Measurements from ENCODE around the gene LRRC4C. TPM values are rescaled to one million over a fixed set of nuclear protein-coding genes. Genes with fewer than 3 reads are reported as not detected.
"Not testable (repeated sequence)": the region's sequence is repeated elsewhere in the genome, so short reads cannot be mapped to it uniquely, and the experiment has no call there.

Gene LRRC4C
- total RNA-seq, 2 experiments from 2014 or later, result not detected

GRCh38 chr11:40573254-40573891 is 886.1 kb downstream of the LRRC4C start:
- DNase-seq (no peak), ATAC-seq (ENCODE audit: low read depth) (no peak)
- Mint-ChIP-seq H3K4me1 (no peaks in the 10 kb centered on the region), H3K27me3 (no peaks in the 10 kb centered on the region), H3K27ac (no peak overlapping the region), H3K9me3 (peaks cover 10% of the 10 kb centered on the region), H3K4me3 (no peak overlapping the region), H3K36me3 (no peaks in the 10 kb centered on the region)
- POLR2A ChIA-PET, result no interaction called here

- no peak overlapping the region for H3K4me3 Mint-ChIP-seq
- no peaks in the 10 kb centered on the region for H3K27me3 Mint-ChIP-seq
- H3K4me1 Mint-ChIP-seq, result no peaks in the 10 kb centered on the region
- POLR2A ChIA-PET, result no interaction called here
- H3K36me3 Mint-ChIP-seq, result no peaks in the 10 kb centered on the region
- H3K27ac Mint-ChIP-seq, result no peak overlapping the region
- no peak for ATAC-seq (ENCODE audit: low read depth)
- no peak for DNase-seq
- peaks cover 4% of the 10 kb centered on the region for H3K9me3 Mint-ChIP-seq
Measured at GRCh38 chr11:40569947-40570531, 889.4 kb downstream of the LRRC4C start.

- Mint-ChIP-seq H3K4me1 (no peaks in the 10 kb centered on the region), H3K9me3 (no peaks in the 10 kb centered on the region), H3K27ac (no peak overlapping the region), H3K4me3 (no peak overlapping the region), H3K36me3 (no peaks in the 10 kb centered on the region), H3K27me3 (no peaks in the 10 kb centered on the region)
- ATAC-seq (ENCODE audit: low read depth) (no peak), DNase-seq (no peak)
- POLR2A ChIA-PET, result no interaction called here
Measured at GRCh38 chr11:40567392-40567791, 892.1 kb downstream of the LRRC4C start.

GRCh38 chr11:40544162-40544561 is 915.3 kb downstream of the LRRC4C start:
- no peak for ATAC-seq (ENCODE audit: low read depth)
- POLR2A ChIA-PET, result no interaction called here
- no peaks in the 10 kb centered on the region for H3K4me1 Mint-ChIP-seq

GRCh38 chr11:40542821-40543220 is 916.6 kb downstream of the LRRC4C start:
- Mint-ChIP-seq H3K27me3 (no peaks in the 10 kb centered on the region), H3K4me1 (no peaks in the 10 kb centered on the region), H3K4me3 (no peak overlapping the region), H3K36me3 (no peaks in the 10 kb centered on the region), H3K27ac (no peak overlapping the region), H3K9me3 (peaks cover 4% of the 10 kb centered on the region)
- POLR2A ChIA-PET, result no interaction called here
- ATAC-seq (ENCODE audit: low read depth) (no peak), DNase-seq (no peak)

More at GRCh38 chr11:40544162-40544561, 915.3 kb downstream of the LRRC4C start:
- peaks cover 6% of the 10 kb centered on the region for H3K9me3 Mint-ChIP-seq
- no peak overlapping the region for H3K27ac Mint-ChIP-seq
- no peak for DNase-seq
- no peaks in the 10 kb centered on the region for H3K27me3 Mint-ChIP-seq
- H3K4me3 Mint-ChIP-seq, result no peak overlapping the region
- H3K36me3 Mint-ChIP-seq, result no peaks in the 10 kb centered on the region

GRCh38 chr11:40537734-40538133 is 921.7 kb downstream of the LRRC4C start:
- H3K27me3 Mint-ChIP-seq, result no peaks in the 10 kb centered on the region
- H3K4me1 Mint-ChIP-seq, result no peaks in the 10 kb centered on the region
- H3K4me3 Mint-ChIP-seq, result no peak overlapping the region
- DNase-seq, result no peak
- no peak for ATAC-seq (ENCODE audit: low read depth)
- H3K36me3 Mint-ChIP-seq, result no peaks in the 10 kb centered on the region
- POLR2A ChIA-PET, result no interaction called here
- no peak overlapping the region for H3K27ac Mint-ChIP-seq
- peaks cover 6% of the 10 kb centered on the region for H3K9me3 Mint-ChIP-seq

GRCh38 chr11:40522080-40522479 is 937.4 kb downstream of the LRRC4C start:
- POLR2A ChIA-PET; H3K27ac Mint-ChIP-seq; ATAC-seq (ENCODE audit: low read depth); H3K4me3 Mint-ChIP-seq; DNase-seq; H3K9me3 Mint-ChIP-seq; H3K4me1 Mint-ChIP-seq; H3K36me3 Mint-ChIP-seq; H3K27me3 Mint-ChIP-seq: not testable (repeated sequence)

GRCh38 chr11:40517122-40517521 is 942.3 kb downstream of the LRRC4C start:
- no peak overlapping the region for H3K4me3 Mint-ChIP-seq
- no peak for DNase-seq
- H3K36me3 Mint-ChIP-seq, result no peaks in the 10 kb centered on the region
- H3K27me3 Mint-ChIP-seq, result no peaks in the 10 kb centered on the region
- peaks cover 8% of the 10 kb centered on the region for H3K9me3 Mint-ChIP-seq
- POLR2A ChIA-PET, result no interaction called here
- no peaks in the 10 kb centered on the region for H3K4me1 Mint-ChIP-seq
- no peak for ATAC-seq (ENCODE audit: low read depth)
- H3K27ac Mint-ChIP-seq, result no peak overlapping the region

GRCh38 chr11:40514124-40514523 is 945.3 kb downstream of the LRRC4C start:
- H3K27ac Mint-ChIP-seq, result no peak overlapping the region
- H3K27me3 Mint-ChIP-seq, result no peaks in the 10 kb centered on the region
- H3K9me3 Mint-ChIP-seq, result peaks cover 7% of the 10 kb centered on the region
- no peaks in the 10 kb centered on the region for H3K36me3 Mint-ChIP-seq
- ATAC-seq (ENCODE audit: low read depth), result no peak
- no peak overlapping the region for H3K4me3 Mint-ChIP-seq
- DNase-seq, result no peak
- POLR2A ChIA-PET, result no interaction called here
- no peaks in the 10 kb centered on the region for H3K4me1 Mint-ChIP-seq

GRCh38 chr11:40513281-40513680 is 946.2 kb downstream of the LRRC4C start:
- no peak overlapping the region for H3K27ac Mint-ChIP-seq
- H3K4me3 Mint-ChIP-seq, result no peak overlapping the region
- peaks cover 4% of the 10 kb centered on the region for H3K9me3 Mint-ChIP-seq
- DNase-seq, result no peak
- H3K4me1 Mint-ChIP-seq, result no peaks in the 10 kb centered on the region
- H3K27me3 Mint-ChIP-seq, result no peaks in the 10 kb centered on the region
- ATAC-seq (ENCODE audit: low read depth), result no peak
- POLR2A ChIA-PET, result interaction anchor here (0.7 kb wide), 1 partner anchor 120 kb away, joined by 6 read pairs; no protein-coding TSS in a partner anchor
- no peaks in the 10 kb centered on the region for H3K36me3 Mint-ChIP-seq

- H3K4me3 Mint-ChIP-seq, result no peak overlapping the region
- H3K36me3 Mint-ChIP-seq, result no peaks in the 10 kb centered on the region
- H3K27ac Mint-ChIP-seq, result no peak overlapping the region
Measured at GRCh38 chr11:40508303-40508702, 951.1 kb downstream of the LRRC4C start.

GRCh38 chr11:40506226-40506625 is 953.2 kb downstream of the LRRC4C start:
- DNase-seq (no peak), ATAC-seq (ENCODE audit: low read depth) (no peak)
- Mint-ChIP-seq H3K4me1 (no peaks in the 10 kb centered on the region), H3K27ac (no peak overlapping the region), H3K36me3 (no peaks in the 10 kb centered on the region), H3K4me3 (no peak overlapping the region), H3K9me3 (peaks cover 11% of the 10 kb centered on the region), H3K27me3 (no peaks in the 10 kb centered on the region)
- POLR2A ChIA-PET, result no interaction called here

More at GRCh38 chr11:40508303-40508702, 951.1 kb downstream of the LRRC4C start:
- Mint-ChIP-seq H3K4me1 (no peaks in the 10 kb centered on the region), H3K27me3 (no peaks in the 10 kb centered on the region), H3K9me3 (peaks cover 2% of the 10 kb centered on the region)
- no peak for ATAC-seq (ENCODE audit: low read depth)
- no peak for DNase-seq
- POLR2A ChIA-PET, result no interaction called here

- Mint-ChIP-seq H3K36me3 (no peaks in the 10 kb centered on the region), H3K4me3 (no peak overlapping the region), H3K27ac (no peak overlapping the region), H3K9me3 (peaks cover 5% of the 10 kb centered on the region), H3K27me3 (no peaks in the 10 kb centered on the region), H3K4me1 (no peaks in the 10 kb centered on the region)
- no peak for ATAC-seq (ENCODE audit: low read depth)
- no peak for DNase-seq
- POLR2A ChIA-PET, result no interaction called here
Measured at GRCh38 chr11:40491341-40491740, 968.1 kb downstream of the LRRC4C start.

- Mint-ChIP-seq H3K4me1 (no peaks in the 10 kb centered on the region), H3K4me3 (no peak overlapping the region), H3K36me3 (no peaks in the 10 kb centered on the region), H3K27ac (no peak overlapping the region), H3K27me3 (no peaks in the 10 kb centered on the region), H3K9me3 (peaks cover 10% of the 10 kb centered on the region)
- ATAC-seq (ENCODE audit: low read depth) (no peak), DNase-seq (no peak)
- POLR2A ChIA-PET, result no interaction called here
Measured at GRCh38 chr11:40467771-40468170, 991.7 kb downstream of the LRRC4C start.

Data from activated naive CD8-positive, alpha-beta T cell treated with anti-CD3 and anti-CD28 coated beads, Interleukin-2, amount 10 ng/mL, durations not matched to agents 7 days and 5 days (primary cell).